HG03342 (cell line): ENCODE results near the gene ABCC10.
"Not testable (repeated sequence)": the region's sequence is repeated elsewhere in the genome, so short reads cannot be mapped to it uniquely, and the experiment has no call there.

Experiments used
- ATAC-seq: cut with Tn5 transposase; IDR thresholded peaks from one replicate; pipeline ENCODE4 v1.9.1; 2021; ENCODE audit warnings: mild to moderate bottlenecking, moderate library complexity; ENCODE audit not compliant: unreplicated experiment

Gene ABCC10, protein sequence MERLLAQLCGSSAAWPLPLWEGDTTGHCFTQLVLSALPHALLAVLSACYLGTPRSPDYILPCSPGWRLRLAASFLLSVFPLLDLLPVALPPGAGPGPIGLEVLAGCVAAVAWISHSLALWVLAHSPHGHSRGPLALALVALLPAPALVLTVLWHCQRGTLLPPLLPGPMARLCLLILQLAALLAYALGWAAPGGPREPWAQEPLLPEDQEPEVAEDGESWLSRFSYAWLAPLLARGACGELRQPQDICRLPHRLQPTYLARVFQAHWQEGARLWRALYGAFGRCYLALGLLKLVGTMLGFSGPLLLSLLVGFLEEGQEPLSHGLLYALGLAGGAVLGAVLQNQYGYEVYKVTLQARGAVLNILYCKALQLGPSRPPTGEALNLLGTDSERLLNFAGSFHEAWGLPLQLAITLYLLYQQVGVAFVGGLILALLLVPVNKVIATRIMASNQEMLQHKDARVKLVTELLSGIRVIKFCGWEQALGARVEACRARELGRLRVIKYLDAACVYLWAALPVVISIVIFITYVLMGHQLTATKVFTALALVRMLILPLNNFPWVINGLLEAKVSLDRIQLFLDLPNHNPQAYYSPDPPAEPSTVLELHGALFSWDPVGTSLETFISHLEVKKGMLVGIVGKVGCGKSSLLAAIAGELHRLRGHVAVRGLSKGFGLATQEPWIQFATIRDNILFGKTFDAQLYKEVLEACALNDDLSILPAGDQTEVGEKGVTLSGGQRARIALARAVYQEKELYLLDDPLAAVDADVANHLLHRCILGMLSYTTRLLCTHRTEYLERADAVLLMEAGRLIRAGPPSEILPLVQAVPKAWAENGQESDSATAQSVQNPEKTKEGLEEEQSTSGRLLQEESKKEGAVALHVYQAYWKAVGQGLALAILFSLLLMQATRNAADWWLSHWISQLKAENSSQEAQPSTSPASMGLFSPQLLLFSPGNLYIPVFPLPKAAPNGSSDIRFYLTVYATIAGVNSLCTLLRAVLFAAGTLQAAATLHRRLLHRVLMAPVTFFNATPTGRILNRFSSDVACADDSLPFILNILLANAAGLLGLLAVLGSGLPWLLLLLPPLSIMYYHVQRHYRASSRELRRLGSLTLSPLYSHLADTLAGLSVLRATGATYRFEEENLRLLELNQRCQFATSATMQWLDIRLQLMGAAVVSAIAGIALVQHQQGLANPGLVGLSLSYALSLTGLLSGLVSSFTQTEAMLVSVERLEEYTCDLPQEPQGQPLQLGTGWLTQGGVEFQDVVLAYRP (N-terminal part only)

DNA sequence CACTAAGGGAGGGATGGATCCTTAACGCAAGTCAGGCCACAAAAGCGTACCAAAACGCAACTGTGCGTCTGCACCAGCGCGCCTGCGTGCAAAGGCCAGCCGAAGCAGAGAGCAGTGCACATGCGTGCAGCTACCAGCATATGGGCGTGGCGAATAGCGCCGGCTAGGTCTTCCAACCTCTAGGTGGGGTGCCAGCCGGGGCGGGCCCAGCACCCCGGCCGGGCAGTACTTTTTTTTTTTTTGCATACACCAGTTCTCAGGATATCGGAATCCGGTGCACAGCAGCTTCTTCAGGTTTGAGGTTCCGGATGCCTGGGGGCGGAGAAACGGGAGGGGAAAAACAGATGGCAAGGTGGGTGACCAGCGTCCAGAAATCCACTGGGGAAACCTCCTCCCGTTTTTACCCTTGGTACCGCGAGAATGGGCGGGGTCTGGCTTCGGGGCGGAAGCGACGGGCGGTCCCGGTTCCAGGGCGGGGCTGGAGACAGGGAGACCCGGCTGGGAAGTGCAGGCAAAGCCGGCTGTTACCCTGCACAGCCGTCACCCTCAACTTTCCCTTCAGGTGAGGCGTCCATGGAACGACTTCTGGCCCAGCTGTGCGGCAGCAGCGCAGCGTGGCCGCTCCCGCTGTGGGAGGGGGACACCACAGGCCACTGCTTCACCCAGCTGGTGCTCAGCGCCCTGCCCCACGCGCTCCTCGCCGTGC, at the start of gene ABCC10:
Gene ABCC10 (plus strand): TSS at position 136 of the 706 bp plus-strand sequence. CDS start 438 bp downstream, at position 574.
- peak; percentile 92 for ATAC-seq

DNA sequence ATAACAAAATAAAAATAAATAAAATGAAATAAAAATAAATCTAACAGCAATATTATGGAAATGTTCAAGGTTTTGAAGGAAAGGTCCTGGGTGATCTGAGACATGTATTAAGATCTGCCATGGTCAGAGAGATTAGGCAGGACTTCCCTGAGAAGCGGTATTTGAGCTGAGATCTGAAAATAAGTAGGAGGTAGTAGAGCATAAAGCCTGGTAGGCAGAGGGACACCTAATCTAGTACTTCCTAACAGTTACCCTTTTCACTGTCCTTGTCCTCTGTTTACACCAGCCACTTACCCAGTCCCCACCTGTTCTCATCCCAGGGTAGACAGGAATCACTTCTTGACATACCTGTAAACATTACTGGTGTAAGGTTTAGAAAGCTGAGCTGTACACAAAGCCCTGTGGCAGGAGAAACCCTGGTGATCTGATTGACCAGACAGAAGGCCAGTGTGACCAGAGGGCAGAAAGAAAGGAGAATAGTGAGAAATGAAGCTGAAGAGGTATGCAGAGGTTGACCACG, 49.6 kb upstream of the ABCC10 start:
- ATAC-seq, result no peak

DNA sequence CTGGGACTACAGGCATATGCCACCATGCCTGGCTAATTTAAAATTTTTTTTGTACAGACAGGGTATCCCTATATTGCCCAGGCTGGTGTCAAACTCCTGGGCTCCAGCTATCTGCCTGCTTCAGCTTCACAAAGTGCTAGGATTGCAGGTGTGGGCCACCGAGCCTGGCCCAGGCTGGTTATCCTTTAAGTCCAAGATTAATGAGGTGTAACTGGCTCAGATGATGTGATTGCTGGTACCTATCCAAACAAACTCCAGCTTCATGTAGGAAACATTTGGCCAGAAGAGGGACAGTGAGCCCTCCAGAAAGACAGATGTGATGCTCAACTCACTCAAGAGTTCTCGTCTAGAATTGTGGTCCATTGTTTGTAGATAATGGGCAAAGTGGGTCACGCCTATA, 48.7 kb upstream of the ABCC10 start:
- ATAC-seq, result no peak

DNA sequence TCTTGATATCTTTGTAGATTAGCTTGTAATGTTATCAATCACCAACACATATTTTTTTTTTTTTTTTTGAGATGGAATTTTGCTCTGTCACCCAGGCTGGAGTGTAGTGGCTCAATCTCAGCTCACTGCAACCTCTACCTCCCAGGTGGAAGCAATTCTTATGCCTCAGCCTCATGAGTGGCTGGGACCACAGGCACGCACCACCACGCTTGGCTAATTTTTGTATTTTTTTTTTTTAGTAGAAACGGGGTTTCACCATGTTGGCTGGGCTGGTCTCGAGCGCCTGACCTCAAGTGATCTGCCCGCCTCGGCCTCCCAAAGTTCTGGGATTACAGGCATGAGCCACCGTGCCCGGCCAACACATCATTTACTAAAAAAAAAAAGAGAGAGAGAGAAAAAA, 46.5 kb upstream of the ABCC10 start:
- ATAC-seq, result not testable (repeated sequence)

DNA sequence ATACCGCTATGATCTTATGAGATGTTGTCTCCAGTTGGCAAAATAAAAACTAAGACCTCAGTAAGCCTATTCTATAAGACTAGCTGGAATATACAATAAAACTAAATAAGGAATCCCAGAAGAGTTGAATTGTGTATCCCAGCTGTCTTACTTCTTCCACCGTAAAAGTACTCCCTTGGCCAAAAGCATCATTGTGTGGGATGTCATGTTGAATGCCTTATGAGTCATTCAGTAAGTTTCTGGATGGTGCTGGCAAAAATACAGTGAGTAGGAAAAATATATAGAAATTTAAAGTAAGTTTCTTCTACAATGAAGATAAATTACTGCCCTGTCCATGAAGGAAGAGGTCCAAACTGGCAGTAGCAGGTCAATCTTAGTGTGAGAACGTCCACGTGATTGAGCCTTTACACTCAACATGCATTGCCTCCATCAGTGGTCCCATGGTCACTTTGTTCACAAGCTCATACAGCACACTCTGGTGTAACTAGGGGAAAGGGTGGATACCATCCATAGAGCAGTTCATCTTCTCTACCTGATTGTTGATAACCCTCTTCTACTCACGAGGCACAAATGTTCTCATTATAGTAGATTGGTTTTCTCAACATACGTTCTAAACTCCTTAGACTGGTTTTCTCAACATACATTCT, 44.2 kb upstream of the ABCC10 start:
- ATAC-seq, result no peak

DNA sequence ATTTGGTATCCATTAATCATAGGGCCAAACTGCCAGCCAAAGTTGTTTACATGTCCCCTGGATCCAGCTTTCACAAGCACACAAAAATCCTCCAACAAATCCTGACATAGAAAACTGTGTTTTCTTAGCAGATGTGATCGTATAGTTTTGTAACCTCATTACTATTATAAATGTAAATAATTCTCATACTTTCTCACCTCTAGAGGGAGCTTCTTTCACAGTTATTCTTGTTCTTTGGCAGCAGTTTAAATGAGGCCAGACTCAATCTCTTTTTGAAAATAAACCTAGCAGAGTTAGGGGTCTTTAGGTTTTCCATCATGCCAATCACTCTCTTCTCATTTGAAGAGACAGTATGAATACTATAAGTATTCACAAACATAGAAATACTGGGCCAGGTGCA, 40.8 kb upstream of the ABCC10 start:
- no peak for ATAC-seq

DNA sequence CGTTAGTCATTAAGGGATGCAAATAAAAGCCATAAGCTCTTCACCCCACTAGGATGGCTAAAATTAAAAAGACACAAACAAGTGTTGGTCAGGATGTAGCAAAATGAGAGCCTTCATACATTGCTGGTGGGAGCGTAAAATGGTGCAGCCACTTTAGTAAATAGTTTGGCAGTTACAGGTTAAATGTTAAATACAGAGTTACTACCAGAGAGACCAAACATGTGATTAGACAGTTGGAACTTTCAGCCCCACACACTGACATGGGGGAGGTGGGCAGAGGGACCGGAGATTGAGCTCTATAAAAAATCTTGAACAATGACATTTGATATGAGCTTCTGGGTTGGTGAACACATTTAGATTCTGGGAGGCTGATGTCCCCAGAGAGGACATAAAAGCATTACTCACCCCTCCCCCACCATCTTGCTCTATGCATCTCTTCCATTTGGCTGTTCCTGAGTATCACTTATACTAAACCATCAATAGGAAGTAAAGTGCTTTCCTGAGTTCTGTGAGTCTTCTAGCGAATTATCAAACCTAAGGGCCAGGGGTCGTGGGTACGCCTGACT, 37.5 kb upstream of the ABCC10 start:
- no peak for ATAC-seq

DNA sequence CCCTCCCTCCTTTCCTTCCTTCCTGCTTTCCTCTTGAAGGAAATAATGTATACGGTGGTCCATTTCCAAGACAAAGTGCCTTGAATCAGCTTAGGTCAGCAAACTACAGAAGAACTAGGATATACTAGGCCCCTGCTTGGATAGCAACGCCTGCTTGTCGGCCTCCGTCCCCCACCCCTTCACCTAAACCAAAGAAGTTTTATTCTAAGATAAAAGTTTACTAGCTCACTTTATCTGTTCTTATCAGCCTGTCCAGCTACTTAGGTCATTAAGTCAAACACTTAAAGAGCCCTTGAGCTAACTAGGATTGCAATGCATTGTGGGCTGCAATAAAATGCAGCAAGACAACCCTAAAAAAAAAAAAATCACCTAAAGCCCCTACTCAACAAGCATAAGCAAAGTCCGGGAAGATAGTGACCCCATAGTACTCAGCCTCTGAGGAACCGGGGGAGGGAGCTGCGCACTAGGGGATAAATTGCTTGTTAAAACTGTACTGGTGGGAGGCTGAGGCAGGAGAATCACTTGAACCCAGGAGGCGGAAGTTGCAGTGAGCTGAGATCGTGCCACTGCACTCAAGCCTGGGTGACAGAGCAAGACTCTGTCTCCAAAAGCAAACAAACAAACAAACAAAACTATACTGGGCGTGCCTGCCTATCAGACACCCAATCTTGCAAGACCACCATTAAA, 36.4 kb upstream of the ABCC10 start:
- ATAC-seq, result not testable (repeated sequence)

DNA sequence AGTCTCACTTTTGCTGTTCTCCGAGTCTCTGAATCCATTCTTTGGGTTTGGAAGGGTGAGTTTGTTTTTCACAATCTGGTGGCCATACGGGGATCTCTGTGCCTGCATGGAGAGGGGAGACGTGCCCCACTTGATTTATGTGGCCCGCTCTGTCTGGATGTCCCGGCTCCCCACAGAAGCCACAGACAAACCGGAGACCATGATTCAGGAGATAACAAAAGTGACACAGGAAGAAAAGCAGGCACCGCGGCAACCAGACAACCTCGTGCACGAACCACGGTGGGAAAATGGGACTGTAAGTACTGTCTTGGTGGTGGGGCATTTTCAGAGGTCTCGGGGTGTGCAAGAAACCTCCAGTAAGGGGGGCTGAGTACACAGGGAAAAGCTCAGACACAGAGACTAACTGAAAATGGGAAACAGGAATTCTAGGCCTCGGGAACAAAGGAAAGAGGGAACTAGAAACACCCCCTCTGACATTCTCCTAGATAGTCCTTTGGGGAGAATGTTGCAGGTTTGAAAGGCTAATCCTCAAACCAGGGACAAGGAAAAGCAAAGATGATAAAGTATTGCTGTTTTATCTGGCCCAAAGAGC, 35.8 kb upstream of the ABCC10 start:
- no peak for ATAC-seq

DNA sequence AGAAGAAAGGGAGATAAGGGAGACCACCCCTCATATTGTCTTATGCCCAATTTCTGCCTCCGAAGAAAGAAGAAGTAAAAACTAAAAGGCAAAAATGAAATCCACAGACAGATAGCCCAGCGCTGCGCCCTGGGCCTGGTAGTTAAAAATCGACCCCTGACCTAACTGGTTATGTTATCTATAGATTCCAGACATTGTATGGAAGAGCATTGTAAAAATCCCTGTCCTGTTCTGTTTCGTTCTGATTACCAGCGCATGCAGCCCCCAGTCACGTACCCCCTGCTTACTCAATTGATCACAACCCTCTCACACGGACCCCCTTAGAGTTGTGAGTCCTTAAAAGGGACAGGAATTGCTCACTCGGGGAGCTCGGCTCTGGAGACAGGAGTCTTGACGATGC, 34.2 kb upstream of the ABCC10 start:
- not testable (repeated sequence) for ATAC-seq

DNA sequence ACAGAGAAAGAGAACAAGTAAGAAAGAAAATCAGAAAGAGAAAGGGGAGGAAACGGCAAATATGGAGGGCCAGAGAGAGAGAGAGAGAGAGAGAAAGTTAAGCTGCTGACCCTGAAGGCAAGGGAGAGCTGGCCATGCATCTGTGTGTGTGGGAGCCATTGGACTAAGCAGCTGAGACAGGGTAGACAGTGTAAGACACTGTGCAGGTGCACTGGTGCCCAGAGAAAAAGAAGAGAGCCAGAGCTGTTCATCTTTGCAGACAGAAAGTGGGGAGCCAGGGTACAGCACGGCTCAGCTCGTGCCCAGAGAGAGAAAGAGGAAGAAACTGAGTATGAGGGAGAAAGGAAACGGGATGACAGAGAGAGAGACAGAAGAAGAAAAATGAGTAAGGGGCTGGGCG, 33.7 kb upstream of the ABCC10 start:
- no peak for ATAC-seq

DNA sequence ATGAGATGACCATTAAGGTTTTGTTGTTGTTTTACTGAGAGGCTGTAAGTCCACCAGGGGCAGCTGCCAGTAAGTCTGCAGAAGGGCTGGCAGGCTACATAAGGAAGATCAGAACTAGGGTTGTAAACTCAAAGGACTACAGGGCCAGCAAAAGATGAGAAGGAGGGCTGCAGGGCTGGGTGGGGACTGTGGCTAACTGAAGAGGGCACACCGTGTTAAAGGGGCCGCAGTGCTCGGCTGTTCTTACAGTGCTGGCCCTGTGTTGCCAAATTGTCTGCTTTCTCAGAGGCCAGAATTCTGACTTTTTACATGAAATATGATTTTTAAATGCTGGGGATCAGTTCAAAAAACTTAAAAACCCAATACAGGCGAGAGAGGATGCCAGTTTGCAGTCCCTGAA, 32.4 kb upstream of the ABCC10 start:
- no peak for ATAC-seq

DNA sequence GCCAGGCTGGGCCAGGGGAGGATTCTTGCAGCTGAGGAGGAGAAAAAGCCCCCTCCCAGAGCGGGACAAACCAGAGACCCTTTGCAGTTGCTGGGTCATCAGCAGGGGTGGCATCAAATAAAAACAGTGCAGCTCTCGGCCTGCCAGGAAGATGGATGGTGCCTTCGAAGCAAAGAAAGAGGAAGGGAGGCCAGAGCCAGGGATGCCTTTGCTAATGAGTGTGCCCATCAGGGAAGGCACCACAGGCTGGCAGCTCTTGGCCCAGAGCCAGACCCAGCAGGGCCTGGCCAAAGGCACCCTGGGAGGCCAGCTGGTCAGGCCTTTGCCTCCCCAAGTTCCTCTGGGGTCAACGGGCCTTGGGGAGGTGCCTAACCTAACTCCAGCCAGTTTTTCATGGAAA, 31.6 kb upstream of the ABCC10 start:
- no peak for ATAC-seq

DNA sequence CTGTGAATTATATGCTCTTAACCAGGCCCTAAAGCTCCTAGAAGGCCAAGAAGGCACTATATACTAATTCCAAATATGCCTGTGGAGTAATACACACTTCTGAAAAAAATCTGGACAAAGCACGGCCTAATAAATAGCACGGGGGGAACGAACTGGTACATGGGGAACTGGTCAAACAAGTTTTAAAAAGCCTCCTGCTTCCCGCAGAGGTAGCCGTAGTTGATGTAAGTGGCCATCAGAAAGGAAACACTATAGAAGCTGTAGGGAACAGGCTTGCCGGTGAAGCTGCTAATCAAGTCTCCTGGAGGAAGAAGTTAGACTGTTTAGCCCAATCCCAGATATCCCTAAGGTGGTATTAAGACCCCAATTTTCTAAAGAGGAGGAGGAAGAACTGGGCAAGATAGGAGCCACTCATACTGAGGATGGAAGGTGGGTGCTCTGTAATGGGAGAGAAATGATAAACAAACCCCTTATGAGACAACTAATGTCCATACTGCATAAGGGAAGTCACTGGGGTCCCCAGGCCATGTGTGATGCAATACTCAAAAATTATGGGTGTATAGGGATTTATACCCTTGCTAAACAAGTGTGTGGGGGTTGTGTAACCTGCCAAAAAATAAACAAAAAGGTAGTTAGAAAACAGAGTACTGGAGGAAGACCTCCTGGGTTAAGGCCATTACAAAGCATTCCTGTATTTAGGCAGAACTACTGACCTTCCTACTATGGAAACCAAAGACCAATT, 30.8 kb upstream of the ABCC10 start:
- ATAC-seq, result no peak

DNA sequence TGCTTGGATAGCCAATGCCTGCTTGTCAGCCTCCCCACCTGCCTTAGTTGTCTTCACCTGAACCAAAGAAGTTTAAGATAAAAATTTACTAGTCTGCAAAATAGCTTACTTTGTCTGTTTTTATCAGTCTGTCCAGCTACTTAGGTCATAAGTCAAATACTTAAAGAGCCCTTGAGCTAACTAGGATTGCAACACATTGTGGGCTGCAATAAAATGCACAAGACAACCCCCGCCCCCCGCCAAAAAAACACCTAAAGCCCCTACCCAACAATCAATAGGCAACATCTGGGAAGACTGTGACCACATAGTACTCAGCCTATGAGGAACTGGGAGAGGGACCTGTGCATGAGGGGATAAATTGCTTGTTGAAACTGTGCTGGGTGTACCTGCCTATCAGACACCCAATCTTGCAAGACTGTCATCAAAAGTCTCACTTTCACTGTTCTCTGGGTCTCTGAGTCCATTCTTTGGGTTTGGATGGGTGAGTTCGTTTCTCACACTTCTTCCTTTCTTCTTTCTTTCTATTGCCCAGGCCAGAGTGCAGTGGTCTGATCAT, 27.3 kb upstream of the ABCC10 start:
- no peak for ATAC-seq

DNA sequence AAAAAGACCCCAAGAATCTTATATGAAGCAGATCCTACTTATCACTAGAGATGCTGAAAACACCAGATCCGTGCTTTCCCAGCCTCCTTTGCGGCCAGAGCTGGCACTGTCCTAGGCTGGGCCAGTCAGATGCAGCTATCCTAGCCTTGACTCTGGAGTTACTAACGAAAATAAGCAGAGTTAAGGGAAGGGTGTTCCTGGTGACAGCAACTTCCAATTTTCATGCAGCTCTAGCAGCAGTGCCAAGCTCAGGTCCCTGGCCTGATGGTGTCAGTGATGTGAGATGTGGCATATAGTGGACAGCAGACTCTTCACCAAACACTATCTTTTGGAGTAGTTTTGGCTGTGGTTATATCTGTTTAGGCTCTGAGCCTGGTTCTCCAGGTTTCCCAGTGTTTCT, 25.6 kb upstream of the ABCC10 start:
- no peak for ATAC-seq

DNA sequence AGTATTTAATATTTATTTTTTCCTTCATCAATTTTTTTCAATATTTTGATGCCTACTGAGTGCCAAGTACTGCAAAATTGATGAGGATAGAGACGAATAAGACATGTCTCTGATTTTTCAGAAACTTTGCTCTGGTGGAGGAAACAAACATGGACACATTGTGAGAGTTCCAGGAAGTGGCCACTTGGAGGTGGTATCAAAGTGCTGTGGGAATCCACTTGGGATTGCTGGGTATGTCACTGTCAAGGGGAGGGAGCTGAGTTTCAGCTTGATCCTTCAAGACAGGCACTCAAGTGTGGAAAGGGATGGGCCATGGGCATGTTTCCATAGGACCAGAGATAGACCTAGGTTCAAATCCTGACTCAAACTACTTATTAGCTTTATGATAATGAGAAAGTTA, 24.5 kb upstream of the ABCC10 start:
- no peak for ATAC-seq

DNA sequence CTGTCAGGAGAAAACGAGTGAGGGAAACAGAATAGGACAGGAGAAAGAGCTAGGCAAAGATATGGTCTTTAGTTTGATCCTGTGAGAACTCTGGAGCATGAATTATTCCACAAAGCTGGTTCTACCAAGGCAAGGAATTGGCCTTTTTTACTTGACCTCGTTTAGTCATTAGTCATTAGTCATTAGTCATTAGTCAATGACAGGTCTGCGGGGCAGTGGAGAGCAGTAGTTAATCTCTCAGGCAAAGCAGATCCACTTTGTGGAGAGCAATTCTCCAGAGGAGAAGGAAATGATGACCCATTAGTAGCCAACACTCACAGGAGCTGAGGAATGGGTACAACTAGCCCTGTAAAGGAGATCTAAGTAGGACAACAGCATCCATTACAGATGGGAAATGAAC, 22.0 kb upstream of the ABCC10 start:
- ATAC-seq, result no peak
